ENCODE data around the gene BANP.
"Not testable (repeated sequence)": the region's sequence is repeated elsewhere in the genome, so short reads cannot be mapped to it uniquely, and the experiment has no call there.

The BANP gene

GRCh38 chr16:88037359-88037758 is 86.1 kb downstream of the BANP start:
- H3K27ac ChIP-seq (ENCODE audit: low read depth, low read length); H3K27me3 ChIP-seq (ENCODE audit: control insufficient read depth in 1 of 2, insufficient read depth in 2 of 2, low read length in 2 of 2); H3K9me3 ChIP-seq (ENCODE audit: control insufficient read depth in 1 of 2, low read length in 2 of 2); H3K4me1 ChIP-seq (ENCODE audit: control insufficient read depth in 1 of 2, insufficient read depth in 2 of 2, low read length in 2 of 2); H3K4me3 ChIP-seq (ENCODE audit: low read depth in 1 of 2, low read length in 2 of 2); H3K9ac ChIP-seq (ENCODE audit: low read depth in 1 of 2, low read length in 2 of 2): not testable (repeated sequence)
- H3K36me3 ChIP-seq (ENCODE audit: control insufficient read depth in 1 of 2, insufficient read depth in 2 of 2, low read length in 2 of 2) = peaks cover 0 to 29% of the 10 kb centered on the region in 2 donors

GRCh38 chr16:88037876-88038525 is 86.8 kb downstream of the BANP start:
- not testable (repeated sequence) for H3K27ac ChIP-seq (ENCODE audit: low read depth, low read length); H3K4me3 ChIP-seq (ENCODE audit: low read depth in 1 of 2, low read length in 2 of 2); H3K9me3 ChIP-seq (ENCODE audit: control insufficient read depth in 1 of 2, low read length in 2 of 2); H3K27me3 ChIP-seq (ENCODE audit: control insufficient read depth in 1 of 2, insufficient read depth in 2 of 2, low read length in 2 of 2); H3K9ac ChIP-seq (ENCODE audit: low read depth in 1 of 2, low read length in 2 of 2); H3K4me1 ChIP-seq (ENCODE audit: control insufficient read depth in 1 of 2, insufficient read depth in 2 of 2, low read length in 2 of 2)
- peaks cover 0 to 29% of the 10 kb centered on the region in 2 donors for H3K36me3 ChIP-seq (ENCODE audit: control insufficient read depth in 1 of 2, insufficient read depth in 2 of 2, low read length in 2 of 2)

- not testable (repeated sequence) for H3K27me3 ChIP-seq (ENCODE audit: control insufficient read depth in 1 of 2, insufficient read depth in 2 of 2, low read length in 2 of 2); H3K9ac ChIP-seq (ENCODE audit: low read depth in 1 of 2, low read length in 2 of 2); H3K4me3 ChIP-seq (ENCODE audit: low read depth in 1 of 2, low read length in 2 of 2); H3K9me3 ChIP-seq (ENCODE audit: control insufficient read depth in 1 of 2, low read length in 2 of 2); H3K27ac ChIP-seq (ENCODE audit: low read depth, low read length); H3K4me1 ChIP-seq (ENCODE audit: control insufficient read depth in 1 of 2, insufficient read depth in 2 of 2, low read length in 2 of 2)
- H3K36me3 ChIP-seq (ENCODE audit: control insufficient read depth in 1 of 2, insufficient read depth in 2 of 2, low read length in 2 of 2) = peaks cover 0 to 27% of the 10 kb centered on the region in 2 donors
Observed at GRCh38 chr16:88038526-88038908, 87.3 kb downstream of the BANP start.

GRCh38 chr16:88039591-88039990 is 88.4 kb downstream of the BANP start:
- H3K36me3 ChIP-seq (ENCODE audit: control insufficient read depth in 1 of 2, insufficient read depth in 2 of 2, low read length in 2 of 2) = peaks cover 0 to 22% of the 10 kb centered on the region in 2 donors
- no peak overlapping the region for H3K9ac ChIP-seq (ENCODE audit: low read depth in 1 of 2, low read length in 2 of 2)
- no peak overlapping the region for H3K27ac ChIP-seq (ENCODE audit: low read depth, low read length)
- no peaks in the 10 kb centered on the region for H3K4me1 ChIP-seq (ENCODE audit: control insufficient read depth in 1 of 2, insufficient read depth in 2 of 2, low read length in 2 of 2)
- H3K4me3 ChIP-seq (ENCODE audit: low read depth in 1 of 2, low read length in 2 of 2) = no peak overlapping the region
- H3K27me3 ChIP-seq (ENCODE audit: control insufficient read depth in 1 of 2, insufficient read depth in 2 of 2, low read length in 2 of 2) = no peaks in the 10 kb centered on the region
- H3K9me3 ChIP-seq (ENCODE audit: control insufficient read depth in 1 of 2, low read length in 2 of 2) = no peaks in the 10 kb centered on the region

GRCh38 chr16:88040196-88040876 is 89.1 kb downstream of the BANP start:
- H3K27ac ChIP-seq (ENCODE audit: low read depth, low read length); H3K4me3 ChIP-seq (ENCODE audit: low read depth in 1 of 2, low read length in 2 of 2); H3K4me1 ChIP-seq (ENCODE audit: control insufficient read depth in 1 of 2, insufficient read depth in 2 of 2, low read length in 2 of 2); H3K27me3 ChIP-seq (ENCODE audit: control insufficient read depth in 1 of 2, insufficient read depth in 2 of 2, low read length in 2 of 2); H3K9ac ChIP-seq (ENCODE audit: low read depth in 1 of 2, low read length in 2 of 2); H3K9me3 ChIP-seq (ENCODE audit: control insufficient read depth in 1 of 2, low read length in 2 of 2): not testable (repeated sequence)
- peaks cover 0 to 21% of the 10 kb centered on the region in 2 donors for H3K36me3 ChIP-seq (ENCODE audit: control insufficient read depth in 1 of 2, insufficient read depth in 2 of 2, low read length in 2 of 2)

GRCh38 chr16:88040877-88041244 is 89.6 kb downstream of the BANP start:
- H3K9me3 ChIP-seq (ENCODE audit: control insufficient read depth in 1 of 2, low read length in 2 of 2); H3K27me3 ChIP-seq (ENCODE audit: control insufficient read depth in 1 of 2, insufficient read depth in 2 of 2, low read length in 2 of 2); H3K27ac ChIP-seq (ENCODE audit: low read depth, low read length); H3K4me1 ChIP-seq (ENCODE audit: control insufficient read depth in 1 of 2, insufficient read depth in 2 of 2, low read length in 2 of 2); H3K9ac ChIP-seq (ENCODE audit: low read depth in 1 of 2, low read length in 2 of 2); H3K4me3 ChIP-seq (ENCODE audit: low read depth in 1 of 2, low read length in 2 of 2): not testable (repeated sequence)
- H3K36me3 ChIP-seq (ENCODE audit: control insufficient read depth in 1 of 2, insufficient read depth in 2 of 2, low read length in 2 of 2) = peaks cover 0 to 15% of the 10 kb centered on the region in 2 donors

- not testable (repeated sequence) for H3K9ac ChIP-seq (ENCODE audit: low read depth in 1 of 2, low read length in 2 of 2); H3K4me3 ChIP-seq (ENCODE audit: low read depth in 1 of 2, low read length in 2 of 2); H3K4me1 ChIP-seq (ENCODE audit: control insufficient read depth in 1 of 2, insufficient read depth in 2 of 2, low read length in 2 of 2); H3K27ac ChIP-seq (ENCODE audit: low read depth, low read length); H3K27me3 ChIP-seq (ENCODE audit: control insufficient read depth in 1 of 2, insufficient read depth in 2 of 2, low read length in 2 of 2); H3K9me3 ChIP-seq (ENCODE audit: control insufficient read depth in 1 of 2, low read length in 2 of 2)
- H3K36me3 ChIP-seq (ENCODE audit: control insufficient read depth in 1 of 2, insufficient read depth in 2 of 2, low read length in 2 of 2) = peaks cover 0 to 11% of the 10 kb centered on the region in 2 donors
Observed at GRCh38 chr16:88041506-88041905, 90.3 kb downstream of the BANP start.

GRCh38 chr16:88041986-88042562 is 90.8 kb downstream of the BANP start:
- not testable (repeated sequence) for H3K4me3 ChIP-seq (ENCODE audit: low read depth in 1 of 2, low read length in 2 of 2); H3K27me3 ChIP-seq (ENCODE audit: control insufficient read depth in 1 of 2, insufficient read depth in 2 of 2, low read length in 2 of 2); H3K9ac ChIP-seq (ENCODE audit: low read depth in 1 of 2, low read length in 2 of 2); H3K9me3 ChIP-seq (ENCODE audit: control insufficient read depth in 1 of 2, low read length in 2 of 2); H3K4me1 ChIP-seq (ENCODE audit: control insufficient read depth in 1 of 2, insufficient read depth in 2 of 2, low read length in 2 of 2); H3K36me3 ChIP-seq (ENCODE audit: control insufficient read depth in 1 of 2, insufficient read depth in 2 of 2, low read length in 2 of 2); H3K27ac ChIP-seq (ENCODE audit: low read depth, low read length)

- not testable (repeated sequence) for H3K27me3 ChIP-seq (ENCODE audit: control insufficient read depth in 1 of 2, insufficient read depth in 2 of 2, low read length in 2 of 2); H3K9ac ChIP-seq (ENCODE audit: low read depth in 1 of 2, low read length in 2 of 2); H3K9me3 ChIP-seq (ENCODE audit: control insufficient read depth in 1 of 2, low read length in 2 of 2); H3K27ac ChIP-seq (ENCODE audit: low read depth, low read length); H3K4me3 ChIP-seq (ENCODE audit: low read depth in 1 of 2, low read length in 2 of 2); H3K4me1 ChIP-seq (ENCODE audit: control insufficient read depth in 1 of 2, insufficient read depth in 2 of 2, low read length in 2 of 2)
- peaks cover 0 to 11% of the 10 kb centered on the region in 2 donors for H3K36me3 ChIP-seq (ENCODE audit: control insufficient read depth in 1 of 2, insufficient read depth in 2 of 2, low read length in 2 of 2)
Observed at GRCh38 chr16:88043208-88043910, 92.1 kb downstream of the BANP start.

GRCh38 chr16:88044121-88044581 is 92.9 kb downstream of the BANP start:
- not testable (repeated sequence) for H3K9ac ChIP-seq (ENCODE audit: low read depth in 1 of 2, low read length in 2 of 2); H3K27me3 ChIP-seq (ENCODE audit: control insufficient read depth in 1 of 2, insufficient read depth in 2 of 2, low read length in 2 of 2); H3K4me3 ChIP-seq (ENCODE audit: low read depth in 1 of 2, low read length in 2 of 2); H3K9me3 ChIP-seq (ENCODE audit: control insufficient read depth in 1 of 2, low read length in 2 of 2); H3K4me1 ChIP-seq (ENCODE audit: control insufficient read depth in 1 of 2, insufficient read depth in 2 of 2, low read length in 2 of 2); H3K27ac ChIP-seq (ENCODE audit: low read depth, low read length)
- peaks cover 4 to 15% of the 10 kb centered on the region in 2 donors for H3K36me3 ChIP-seq (ENCODE audit: control insufficient read depth in 1 of 2, insufficient read depth in 2 of 2, low read length in 2 of 2)
